GM12878 (cell line): Measurements from ENCODE around the gene COTL1. TPM values are rescaled to one million over a fixed set of nuclear protein-coding genes. Genes with fewer than 3 reads are reported as not detected.

Experiments used
- BACH1 ChIP-seq: fragments of 450-650 bp; IDR thresholded peaks from 2 replicates; pipeline ENCODE4 v1.6.1; 2017; ENCODE audit warnings: mild to moderate bottlenecking, borderline replicate concordance
- BMI1 ChIP-seq: fragments of 450-650 bp; IDR thresholded peaks from 2 replicates; pipeline ENCODE4 v1.6.1; 2016; ENCODE audit warnings: mild to moderate bottlenecking, moderate library complexity, borderline replicate concordance
- ETV6 ChIP-seq, 2 experiments: fragments of 450-650 bp in 1 of 2; IDR thresholded peaks in 1 of 2; conservative IDR thresholded peaks in 1 of 2; 2 replicates each; pipeline ENCODE4 v1.6.1; 2014; ENCODE audit warnings: antibody characterized with exemption in 1 of 2, borderline replicate concordance in 1 of 2, low read depth in 1 of 2, mild to moderate bottlenecking in 1 of 2, moderate library complexity in 1 of 2
- MAX ChIP-seq: IDR thresholded peaks from 2 replicates; pipeline ENCODE4 v1.6.1; 2012; ENCODE audit warnings: low read depth, low read length, improper control_type of control experiment
- MEF2A ChIP-seq: IDR thresholded peaks from 2 replicates; pipeline ENCODE4 v1.6.1; 2011; ENCODE audit warnings: low read depth, mild to moderate bottlenecking, low read length, moderate library complexity; ENCODE audit not compliant: insufficient read depth
- MTA3 ChIP-seq: IDR thresholded peaks from 2 replicates; pipeline ENCODE4 v1.6.1; 2012; ENCODE audit warnings: low read length, inconsistent platforms, borderline replicate concordance
- MXI1 ChIP-seq: fragments of 150-350 bp; IDR thresholded peaks from 2 replicates; pipeline ENCODE4 v1.6.1; 2011; ENCODE audit warnings: low read depth, mild to moderate bottlenecking, inconsistent platforms, low read length, improper control_type of control experiment
- PAX5 ChIP-seq: IDR thresholded peaks from 2 replicates; pipeline ENCODE4 v1.6.1; 2011; ENCODE audit warnings: low read depth, low read length, borderline replicate concordance
- PML ChIP-seq: IDR thresholded peaks from 2 replicates; pipeline ENCODE4 v1.6.1; 2012; ENCODE audit warnings: low read length, inconsistent platforms
- POLR2AphosphoS5 ChIP-seq: IDR thresholded peaks from 2 replicates; pipeline ENCODE4 v1.6.1; 2011; ENCODE audit warnings: mild to moderate bottlenecking, low read length, inconsistent platforms
- RAD51 ChIP-seq: fragments of 450-650 bp; IDR thresholded peaks from 2 replicates; pipeline ENCODE4 v1.6.1; 2016; ENCODE audit warnings: moderate library complexity, mild to moderate bottlenecking, inconsistent platforms
- SIN3A ChIP-seq: IDR thresholded peaks from 2 replicates; pipeline ENCODE4 v1.6.1; 2012; ENCODE audit warnings: low read depth, low read length, improper control_type of control experiment
- USF1 ChIP-seq: IDR thresholded peaks from 2 replicates; pipeline ENCODE4 v1.6.1; 2011; ENCODE audit warnings: borderline replicate concordance, low read depth, mild to moderate bottlenecking, moderate library complexity, mixed read lengths, low read length; ENCODE audit not compliant: insufficient read depth; ENCODE audit errors: extremely low read length
- polyA plus RNA-seq, 11 experiments: library from polyadenylated mRNA; depleted of rRNA in 4 of 11; unstranded in 6 of 11; stranded (reverse) in 5 of 11; fragments of >200 nt; fragmentation: Nextera tagmentation in 4 of 11; fragmentation: Illumina TruSeq in 1 of 11; extraction: Ambion mirVana in 4 of 11; extraction: Trizol in 1 of 11; gene quantifications; 1 replicate in 1 of 11; 2 replicates in 10 of 11; pipeline versions ENCODE4 v1.2.1 to v1.2.3, GENCODE V29; 2011 to 2016; ENCODE audit warnings: inconsistent platforms in 2 of 11, missing spikeins in 2 of 11, low read depth in 1 of 11
- total RNA-seq, 4 experiments: library from RNA; depleted of rRNA in 3 of 4; stranded (reverse); fragments of >200 nt in 3 of 4; fragmentation: Illumina TruSeq in 1 of 4; extraction: Trizol in 1 of 4; gene quantifications; 2 replicates each; pipeline versions ENCODE4 v1.2.1 to v1.2.3, GENCODE V29; 2013 to 2021

The COTL1 gene
- total and polyA plus RNA-seq, 10 of the 15 experiments (the other 5 are each of a cell fraction or from before 2014, with no cell fraction given): 140 to 894 (median 330) TPM

GRCh38 chr16:84616515-84616914 lies 1.4 kb downstream of the COTL1 start (continued):
- TF ChIP-seq USF1 (peak; percentile 21), BACH1 (0 out of 2 replicates have a peak, but pooled peaks have one; percentile 22), MTA3 (no peak), PML (no peak), MEF2A (no peak), RAD51 (peak; percentile 69), ETV6 (conservative IDR thresholded peaks at IDR 0.05 in 1 of 2, IDR thresholded peaks at IDR 0.05 in 1 of 2; ENCODE audit: borderline replicate concordance in 1 of 2, low read depth in 1 of 2) (no peak), BMI1 (no peak), SIN3A (peak; percentile 58; the same call in 1 of the 2 replicates), POLR2AphosphoS5 (peak; percentile 27; the same call in 1 of the 2 replicates), MAX (peak; percentile 82), MXI1 (peak; percentile 96), PAX5 (no peak)
